Heart left ventricle (tissue), 13 donors: ENCODE measurements around the gene TACR2.

Experiments
- CTCF ChIP-seq, 12 donors: fragments of 200-600 bp; sonication (generic) in 4 of 12; IDR thresholded peaks; one replicate each; pipeline versions ENCODE4 v1.5.0 to v1.8.0; 2018 to 2022; ENCODE audit warnings: antibody characterized with exemption in 12 of 12, mild to moderate bottlenecking in 5 of 12
- POLR2A ChIP-seq, 2 donors: fragments of 450-650 bp; IDR thresholded peaks; one replicate each; pipeline ENCODE4 v1.6.1; 2017; ENCODE audit warnings: antibody characterized with exemption in 2 of 2, mild to moderate bottlenecking in 2 of 2, moderate library complexity in 2 of 2
- donor health status: ischemic (EF 13 %, LVEDD 7.1; RV severe dilation, severe dysfunction).
- donor health status: DM: no; HTN: yes; CAD: no.
- donor health status: DM: no; HTN: no; CAD: no.
- donor health status: ischemic (EF 25% LVEDD 6.9; RV normal size, moderate dysfunction).
- donor health status: ischemic (EF 25% LVEDD 5.7; RV mildly dilated, moderate dysfunction).
- donor health status: ischemic (EF 35%, LVEDD 5.7; RV mildly dilated, moderate dysfunction).
- donor health status: nonischemic (EF 11% LVEDD 7.7; RV severe dilation, severe dysfunction).
- donor health status: DM: yes; HTN: yes; CAD: no.
- donor health status: PGD.
- donor health status: ischemic (EF 29% LVEDD 5.4; RV normal size, mild dysfunction).
- donor health status: nonischemic (EF 23%, LVEDD 6.1; RV moderate dilation, normal function).

GRCh38 chr10:69418052-69418752 is 1.5 kb upstream of the TACR2 start:
- TF ChIP-seq CTCF (IDR thresholded peaks at IDR 0.05) (no peak), POLR2A (IDR thresholded peaks at IDR 0.05) (no peak)
